GM21786 (cell line): ENCODE results near the gene FBXL3.
"Not testable (repeated sequence)": the region's sequence is repeated elsewhere in the genome, so short reads cannot be mapped to it uniquely, and the experiment has no call there.

Source experiments
- ATAC-seq: cut with Tn5 transposase; IDR thresholded peaks from one replicate; pipeline ENCODE4 v1.9.1; 2021; ENCODE audit not compliant: unreplicated experiment

The FBXL3 gene

GRCh38 chr13:77028202-77028601, 1.2 kb upstream of the FBXL3 start:
- no peak for ATAC-seq

DNA sequence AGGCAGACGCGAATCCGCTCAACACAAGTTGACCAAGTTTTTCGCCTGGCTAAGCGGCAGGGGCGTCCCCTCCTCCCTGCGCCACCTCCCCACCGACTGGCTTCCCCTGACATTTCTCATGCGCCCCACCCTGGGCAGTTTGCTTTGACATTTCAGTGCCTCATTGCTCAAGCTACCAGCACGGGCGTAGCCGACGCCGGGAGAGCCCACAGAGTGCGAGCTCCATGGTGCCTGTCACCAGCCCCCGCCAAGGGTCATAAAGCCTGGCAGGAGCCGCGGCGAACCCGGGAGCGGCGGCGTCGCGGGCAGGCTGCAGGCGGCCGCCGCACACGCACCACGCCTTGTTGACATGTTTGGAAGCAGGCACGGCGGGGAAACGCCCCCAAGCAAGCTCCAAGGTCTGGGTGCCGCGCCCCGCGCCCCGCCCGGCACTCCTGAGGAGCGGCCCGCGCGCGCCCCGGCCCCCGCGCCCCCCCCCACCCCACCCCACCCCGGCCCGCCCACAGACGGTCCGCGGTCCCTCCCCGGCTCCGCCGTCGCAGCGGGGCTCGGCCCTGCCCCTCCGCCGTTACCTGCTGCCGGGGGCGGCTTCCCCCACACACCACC, 601 bp downstream of the FBXL3 start:
- peak; percentile 61 for ATAC-seq

DNA sequence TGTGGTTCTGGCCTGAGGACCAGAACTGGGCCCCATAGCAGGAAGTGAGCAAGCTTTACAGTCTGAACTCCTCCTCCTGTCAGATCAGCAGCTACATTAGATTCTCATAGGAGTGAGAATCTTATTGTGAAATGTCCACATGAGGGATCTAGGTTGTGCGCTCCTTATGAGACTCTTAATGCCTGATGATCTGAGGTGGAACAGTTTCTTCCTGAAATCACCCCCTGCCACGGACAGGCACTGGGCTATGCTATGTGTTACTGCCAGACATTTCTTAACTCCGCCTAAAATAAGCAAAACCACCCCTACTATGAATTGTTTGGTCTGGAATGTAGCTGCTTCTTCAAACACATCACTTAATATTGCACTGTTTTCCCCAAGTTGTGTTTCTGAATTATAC, 4.6 kb downstream of the FBXL3 start:
- no peak for ATAC-seq

- ATAC-seq = no peak
Observed at GRCh38 chr13:77019756-77020155, 7.2 kb downstream of the FBXL3 start.

DNA sequence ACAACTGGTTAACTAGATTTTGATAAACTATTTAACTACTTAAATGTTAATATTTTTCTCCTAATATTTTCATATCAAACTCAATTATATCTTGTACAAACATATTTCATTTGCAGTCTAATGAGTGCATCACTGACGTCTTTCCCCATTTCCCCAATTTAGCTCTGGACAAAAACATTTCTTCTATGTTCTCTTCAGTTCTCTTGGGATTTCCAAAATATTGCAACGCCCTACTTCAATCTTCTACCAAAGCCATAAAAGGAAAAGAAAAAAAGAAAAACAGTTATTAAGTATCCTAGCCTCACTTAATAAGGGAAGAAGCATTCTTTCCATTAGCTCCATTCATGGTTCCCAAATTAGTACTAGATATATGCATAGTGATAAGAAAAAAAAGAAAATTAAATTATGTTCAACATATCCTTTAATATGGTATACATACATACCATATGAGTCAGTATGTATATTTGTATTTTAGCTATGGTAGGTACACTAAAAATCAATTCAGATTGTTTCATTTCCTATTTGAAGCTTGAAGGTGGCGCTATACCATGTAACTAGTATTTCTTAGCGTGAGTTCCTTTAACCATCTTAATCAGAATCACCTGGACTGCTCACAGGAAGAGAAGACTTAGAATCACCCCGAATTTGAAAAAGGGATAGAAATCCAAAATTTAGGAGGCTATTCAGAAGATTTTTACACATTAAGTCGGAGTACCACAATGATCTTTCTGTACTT, 9.9 kb downstream of the FBXL3 start:
- no peak for ATAC-seq

DNA sequence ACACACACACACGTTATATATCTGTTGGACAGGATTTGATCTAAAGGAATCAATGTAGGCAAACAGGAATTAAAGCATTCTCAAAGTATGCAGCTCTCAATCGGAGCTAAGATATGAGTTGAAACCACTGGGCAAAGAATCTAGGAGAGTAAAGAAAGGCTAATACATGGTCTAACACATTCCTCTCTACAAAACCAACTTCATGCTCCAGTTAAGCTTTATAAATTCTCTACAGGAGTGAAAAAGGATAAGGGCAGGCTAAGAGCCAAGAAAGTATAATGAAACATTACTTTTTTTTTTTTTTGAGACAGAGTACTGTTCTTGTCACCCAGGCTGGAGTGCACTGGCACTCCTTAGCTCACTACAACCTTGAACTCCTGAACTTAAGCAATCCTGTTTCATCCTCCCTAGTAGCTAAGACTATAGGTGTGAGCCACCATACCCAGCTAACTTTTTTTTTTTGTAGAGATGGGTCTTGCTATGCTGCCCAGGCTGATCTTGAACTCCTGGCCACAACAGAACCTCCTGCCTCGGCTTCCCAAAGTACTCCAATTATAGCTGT, 10.6 kb downstream of the FBXL3 start:
- ATAC-seq = no peak

DNA sequence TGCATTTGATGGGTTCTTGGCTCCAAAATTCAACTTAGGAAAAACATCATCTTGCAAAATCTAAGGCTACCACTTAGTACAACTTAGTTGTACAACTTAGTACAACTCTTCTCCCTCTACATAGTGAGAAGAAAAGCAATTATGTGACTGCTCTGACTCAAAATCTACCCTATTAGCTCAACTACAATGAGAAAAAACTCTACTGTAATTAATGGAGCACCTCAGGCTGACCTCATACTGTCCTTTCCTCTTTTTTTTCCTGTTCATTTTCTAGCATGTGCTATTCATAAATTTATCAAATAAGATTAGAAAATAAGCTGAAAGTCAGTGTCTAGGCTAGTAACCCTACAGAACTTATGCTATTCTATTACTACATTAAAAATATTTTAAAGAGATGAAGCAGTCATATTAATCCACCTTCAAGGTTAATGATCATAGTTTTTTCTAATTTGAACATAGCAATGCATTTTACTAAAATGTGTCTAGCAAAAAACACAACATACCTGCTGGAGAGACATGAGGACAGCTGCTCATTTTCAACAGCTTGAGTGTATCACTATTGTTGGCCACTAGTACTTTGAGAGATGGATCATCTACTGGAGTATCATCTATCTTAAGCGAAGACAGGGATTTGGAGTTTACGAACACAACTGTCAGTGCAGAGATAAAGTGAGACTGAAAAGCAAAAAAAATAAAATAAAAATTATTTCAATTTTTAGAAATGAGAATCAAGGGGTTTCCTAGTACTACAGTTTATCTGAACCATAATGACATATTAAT, 11.9 kb downstream of the FBXL3 start:
- ATAC-seq = no peak

DNA sequence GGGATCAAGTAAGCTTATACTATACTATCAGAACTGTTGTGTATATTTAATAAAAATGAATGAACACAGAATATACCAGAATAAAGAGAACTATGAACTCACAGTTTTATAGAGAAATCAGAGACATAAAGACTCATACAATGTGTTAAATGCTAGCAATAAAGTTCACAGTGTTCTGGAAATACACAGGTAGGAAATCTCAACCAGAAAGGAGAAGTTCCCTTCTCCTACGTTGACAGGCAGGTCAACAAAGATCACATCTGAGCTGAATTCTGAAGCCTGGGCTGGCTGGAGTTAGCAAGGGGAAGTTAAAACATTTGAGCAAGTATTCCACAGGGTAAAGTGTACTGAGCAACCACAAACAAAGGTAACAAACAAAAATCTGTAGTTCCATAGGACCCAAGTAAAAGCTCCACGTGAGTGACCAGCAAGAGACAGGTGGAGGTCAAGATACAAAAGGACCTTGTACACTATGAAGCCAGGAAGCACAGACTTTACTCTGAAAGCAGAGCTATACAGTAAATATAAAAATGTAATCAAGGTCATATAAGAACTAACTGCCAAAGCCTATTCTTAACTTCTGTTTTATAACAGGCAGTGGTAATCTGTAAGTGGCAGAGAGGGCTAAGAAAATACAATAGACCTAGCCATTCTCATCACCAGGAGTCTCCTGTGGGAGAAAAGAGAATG, 13.0 kb downstream of the FBXL3 start:
- no peak for ATAC-seq

DNA sequence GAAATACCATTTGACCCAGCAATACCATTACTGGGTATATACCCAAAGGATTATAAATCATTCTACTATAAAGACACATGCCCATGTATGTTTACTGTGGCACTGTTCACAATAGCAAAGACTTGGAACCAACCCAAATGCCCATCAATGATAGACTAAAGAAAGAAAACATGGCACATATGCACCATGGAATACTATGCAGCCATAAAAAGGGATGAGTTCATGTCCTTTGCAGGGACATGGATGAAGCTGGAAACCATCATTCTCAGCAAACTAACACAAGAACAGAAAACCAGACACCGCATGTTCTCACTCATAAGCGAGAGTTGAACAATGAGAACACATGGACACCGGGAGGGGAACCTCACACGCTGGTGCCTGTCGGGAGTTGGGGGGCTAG, 17.2 kb downstream of the FBXL3 start:
- ATAC-seq = not testable (repeated sequence)

DNA sequence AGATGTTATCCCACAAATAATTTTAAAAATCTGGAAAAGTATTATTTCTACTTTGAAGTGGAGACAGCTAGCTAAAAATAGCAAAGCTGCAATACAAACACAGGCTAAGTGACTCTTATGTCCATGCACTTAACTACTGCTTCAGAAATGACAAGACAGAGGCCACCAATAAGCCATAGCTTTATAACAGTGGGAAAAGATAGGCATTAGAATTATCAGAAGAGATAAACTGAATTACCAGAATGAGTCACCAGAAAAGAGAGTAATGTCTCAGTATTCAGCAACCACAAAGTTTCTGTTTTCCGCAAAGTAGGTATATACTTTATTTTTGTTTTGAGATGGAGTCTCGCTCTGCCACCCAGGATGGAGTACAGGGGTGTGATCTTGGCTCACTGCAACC, 17.9 kb downstream of the FBXL3 start:
- no peak for ATAC-seq

DNA sequence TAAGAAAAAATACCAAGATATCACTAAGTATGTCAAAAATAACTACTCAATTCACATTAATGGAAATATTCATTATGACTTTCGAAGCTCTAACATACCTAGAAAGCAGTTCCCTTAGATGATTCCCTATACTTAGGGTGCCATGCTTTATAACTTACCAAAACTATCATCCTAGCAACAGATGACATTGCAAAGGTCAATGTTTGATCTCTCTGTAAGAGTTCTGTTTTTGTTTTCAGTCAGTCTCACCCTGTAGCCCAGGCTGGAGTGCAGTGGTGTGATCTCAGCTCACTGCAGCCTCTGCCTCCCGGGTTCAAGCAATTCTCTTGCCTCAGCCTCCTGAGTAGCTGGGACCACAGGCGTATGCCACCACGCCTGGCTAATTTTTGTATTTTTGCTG, 18.6 kb downstream of the FBXL3 start:
- ATAC-seq = not testable (repeated sequence)

DNA sequence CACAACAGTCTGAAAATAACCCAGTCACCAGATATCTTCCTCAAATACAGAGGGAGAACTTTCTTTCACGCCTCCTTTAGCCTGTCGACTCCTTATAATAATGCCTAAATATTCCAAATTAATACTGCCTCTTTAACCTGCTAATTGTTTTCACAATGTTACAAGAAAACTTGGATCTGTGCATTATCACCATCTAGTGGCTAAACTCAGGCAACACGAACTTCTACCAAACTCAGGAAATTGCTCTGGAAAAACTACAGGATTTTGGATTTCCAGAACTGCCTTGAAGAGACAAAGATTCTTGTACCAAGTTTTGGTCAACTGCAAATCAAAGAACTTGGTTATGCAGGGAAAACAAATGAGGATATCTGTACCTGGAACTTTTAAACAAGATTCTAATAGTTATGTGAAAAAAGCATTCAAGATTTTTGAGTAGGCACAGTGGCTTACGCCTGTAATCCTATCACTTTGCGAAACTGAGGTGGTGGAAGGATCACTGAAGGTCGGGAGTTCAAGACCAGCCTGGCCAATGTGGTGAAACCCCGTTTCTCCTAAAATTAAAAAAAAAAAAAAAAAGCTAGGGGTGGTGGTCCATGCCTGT, 24.3 kb downstream of the FBXL3 start:
- peak; percentile 52 for ATAC-seq

GRCh38 chr13:77001963-77002587, 24.9 kb downstream of the FBXL3 start:
- ATAC-seq = no peak

DNA sequence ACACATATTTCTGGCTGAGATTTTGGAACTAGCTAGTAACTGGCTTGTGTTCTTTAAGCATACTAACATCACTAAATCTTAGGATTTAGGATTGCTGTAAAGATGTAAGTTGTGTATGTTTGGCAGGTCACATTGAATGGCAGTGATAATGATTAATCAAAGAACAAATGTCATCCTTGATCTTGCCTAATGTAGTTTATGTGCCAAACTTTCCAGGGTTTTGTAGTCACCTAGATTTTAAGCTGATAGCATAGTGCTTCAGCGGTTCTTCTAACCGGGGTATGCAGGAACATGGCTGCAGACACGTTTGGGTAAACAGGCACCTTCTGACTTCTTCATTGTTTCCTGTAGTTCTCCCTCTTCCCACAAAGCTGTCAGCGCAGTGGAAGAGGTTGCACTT, 25.4 kb downstream of the FBXL3 start:
- no peak for ATAC-seq

GRCh38 chr13:77000475-77000874, 26.5 kb downstream of the FBXL3 start:
- ATAC-seq = no peak

GRCh38 chr13:76994281-76994680, 32.7 kb downstream of the FBXL3 start:
- ATAC-seq = no peak

DNA sequence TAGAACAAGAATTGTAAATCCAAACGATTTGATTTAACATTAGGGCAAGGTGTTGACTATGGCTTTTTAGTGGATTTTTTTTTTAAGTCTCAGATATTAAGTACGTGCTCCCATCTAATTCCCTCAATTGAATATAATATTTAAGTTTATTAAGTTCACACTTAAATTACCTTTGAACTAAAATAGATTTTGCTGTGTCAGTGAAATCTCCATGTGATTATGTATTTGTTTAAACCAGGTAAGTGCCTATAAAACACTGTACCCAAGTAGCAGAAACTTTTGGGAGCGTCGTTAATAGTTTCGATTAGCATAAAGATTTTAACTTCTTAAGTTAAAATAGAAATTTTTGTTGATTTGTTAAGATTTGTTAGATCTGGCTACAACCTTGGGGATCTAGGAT, 33.5 kb downstream of the FBXL3 start:
- no peak for ATAC-seq

DNA sequence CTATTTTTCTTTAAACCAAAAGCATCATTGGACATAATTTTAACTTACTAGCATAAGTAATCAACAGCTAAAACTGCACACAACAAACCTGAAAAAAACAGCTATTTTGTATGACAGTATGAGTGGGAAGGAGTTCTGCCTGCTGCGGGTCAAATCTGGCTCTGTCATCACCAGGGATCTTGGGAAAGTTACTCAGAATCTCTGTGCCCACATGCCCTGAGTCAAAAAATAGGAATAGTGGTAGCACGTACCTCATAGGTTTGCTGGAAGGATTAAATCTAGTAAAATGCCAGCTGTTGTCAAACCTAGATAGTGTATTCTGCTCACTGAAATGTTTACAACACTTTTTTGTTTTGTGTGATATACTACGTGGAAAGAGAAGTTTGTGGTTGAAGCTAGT, 33.9 kb downstream of the FBXL3 start:
- ATAC-seq = no peak

GRCh38 chr13:76992548-76993001, 34.4 kb downstream of the FBXL3 start:
- ATAC-seq = peak; percentile 13
